ENCODE results near the gene HOXA9. TPM values are rescaled to one million over a fixed set of nuclear protein-coding genes. Genes with fewer than 3 reads are reported as not detected.

HOXA9 gene
- polyA plus RNA-seq, 4 donors = 92.9 to 122 (median 115) TPM

DNA sequence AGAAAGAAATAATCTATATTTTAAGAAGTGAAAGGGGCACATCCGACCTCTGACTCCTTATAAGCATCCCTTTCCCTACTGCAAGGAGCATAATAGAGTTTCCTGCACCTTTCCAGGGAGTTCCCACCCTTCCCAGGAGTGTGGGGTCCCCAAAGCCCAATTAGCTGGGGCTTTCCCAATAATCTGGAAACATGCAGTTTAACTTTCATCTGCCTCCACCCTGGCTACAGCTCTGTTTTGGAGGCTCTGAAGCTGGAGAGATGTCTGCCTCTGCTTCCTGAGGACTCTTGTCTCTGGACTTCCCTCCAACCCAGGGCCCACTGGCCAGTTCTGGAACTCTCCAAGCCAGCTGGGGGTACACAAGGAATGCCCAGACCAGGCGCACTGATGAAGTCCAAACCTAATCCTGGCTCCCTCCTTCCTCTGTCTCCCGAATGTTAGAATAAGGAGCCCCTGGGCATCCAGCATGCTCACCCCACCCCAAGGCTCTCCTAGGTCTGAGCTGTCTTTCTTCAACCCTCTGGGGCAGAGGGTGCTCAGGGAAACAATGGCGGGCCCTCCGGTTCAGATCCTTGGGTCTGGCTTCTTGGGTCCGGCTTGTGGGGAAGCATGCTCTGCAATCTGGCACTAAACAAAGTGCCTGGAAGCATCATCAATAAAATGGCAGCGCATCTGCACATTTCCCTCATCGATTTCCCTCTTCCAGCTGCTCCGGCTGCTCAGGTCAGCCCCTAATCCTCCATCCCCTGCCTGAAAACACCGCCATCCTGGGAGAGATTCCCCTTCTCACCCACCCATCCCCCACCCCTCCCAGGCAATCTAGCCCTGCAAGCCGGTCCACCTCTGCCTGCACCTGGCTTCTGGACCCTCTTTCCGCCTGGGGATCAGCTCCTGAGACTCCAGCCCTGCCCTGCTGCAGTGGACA lies 48.1 kb downstream of the HOXA9 start:
- DNase-seq (ENCODE audit: low read depth in 4 of 4, low spot score in 3 of 4) = no peak

DNA sequence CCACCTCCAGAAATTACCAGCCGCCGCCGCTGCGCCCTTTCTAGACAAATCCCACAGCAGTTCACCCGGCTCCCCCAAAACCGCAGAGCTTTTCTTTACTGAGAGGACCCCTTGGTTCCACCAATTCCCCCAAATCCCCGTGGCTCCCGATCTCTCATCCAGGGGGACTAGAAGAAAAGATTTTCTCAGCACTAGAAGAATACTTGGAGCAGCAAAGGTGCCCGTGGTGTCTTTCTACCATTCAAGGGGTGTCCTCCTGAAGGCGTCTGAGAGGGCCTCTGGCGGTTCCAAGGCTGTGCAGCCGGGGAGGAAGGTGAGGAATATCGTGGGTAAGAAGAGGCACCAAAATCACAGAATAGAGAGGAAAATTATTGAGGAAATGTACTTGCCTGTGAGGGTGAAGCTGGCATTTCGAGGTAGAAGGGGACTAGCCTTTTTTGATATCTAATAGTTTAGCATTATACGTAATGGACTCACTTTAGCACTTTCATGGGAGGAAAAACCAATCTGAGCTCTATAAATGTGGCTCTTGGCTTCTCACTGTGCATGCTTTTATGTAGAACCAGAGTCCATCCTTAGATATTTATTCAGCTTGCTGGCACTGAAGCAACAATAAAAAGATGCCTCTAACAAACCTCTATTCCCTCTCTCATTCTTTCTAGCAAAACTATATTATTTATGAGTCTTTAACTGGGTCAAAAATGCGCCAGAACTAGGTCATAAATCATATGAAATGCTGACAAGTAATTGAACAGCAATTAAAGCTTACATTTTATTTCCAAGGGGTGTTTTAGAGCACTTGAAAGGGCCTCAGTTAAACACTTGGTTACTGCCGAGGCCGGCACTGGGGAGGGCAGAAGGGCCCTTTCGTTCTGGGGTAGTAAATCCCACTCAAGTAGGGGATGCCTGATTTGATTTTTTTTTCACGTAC lies 49.0 kb downstream of the HOXA9 start:
- DNase-seq (ENCODE audit: low read depth in 4 of 4, low spot score in 3 of 4) = no peak

DNA sequence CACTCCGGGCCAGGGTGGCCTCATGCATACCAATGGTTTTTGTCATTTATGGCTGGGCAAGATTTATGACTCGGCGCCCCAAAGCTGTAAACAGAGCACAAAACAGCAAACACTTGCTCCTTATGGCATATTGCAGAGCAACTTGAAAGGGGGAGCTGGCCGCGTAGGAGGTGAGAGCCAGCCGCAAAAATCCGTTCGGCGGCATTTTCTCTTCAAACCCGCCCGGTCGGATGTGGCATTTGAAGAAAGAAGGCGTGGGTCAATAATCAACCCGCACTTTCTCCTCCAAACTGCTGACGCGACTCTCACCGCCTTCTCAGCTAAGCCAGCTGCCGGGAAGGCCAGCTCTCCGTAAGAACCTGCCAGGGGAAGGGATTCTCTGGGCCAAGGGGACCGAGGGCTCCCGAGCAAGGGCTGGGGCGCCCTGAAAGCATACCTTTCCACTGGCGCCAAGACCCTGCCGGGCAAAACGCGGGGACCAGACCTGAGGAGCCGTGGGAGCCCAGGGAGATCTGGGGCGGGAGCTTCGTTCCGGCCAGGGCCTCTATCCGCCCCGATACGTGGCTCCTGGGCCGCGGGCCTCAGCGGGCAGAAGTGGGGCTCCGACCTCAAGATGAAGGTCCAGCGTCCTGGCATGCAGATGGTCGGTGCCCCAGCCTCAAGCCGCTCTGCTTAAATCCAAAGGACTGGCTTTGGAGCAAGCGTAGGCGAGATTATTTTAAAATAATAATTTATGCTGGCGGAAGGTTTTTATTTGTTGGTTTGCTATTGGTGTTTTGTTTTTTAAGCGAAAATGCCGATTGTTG lies 49.9 kb downstream of the HOXA9 start:
- DNase-seq (ENCODE audit: low read depth in 4 of 4, low spot score in 3 of 4) = no peak

DNA sequence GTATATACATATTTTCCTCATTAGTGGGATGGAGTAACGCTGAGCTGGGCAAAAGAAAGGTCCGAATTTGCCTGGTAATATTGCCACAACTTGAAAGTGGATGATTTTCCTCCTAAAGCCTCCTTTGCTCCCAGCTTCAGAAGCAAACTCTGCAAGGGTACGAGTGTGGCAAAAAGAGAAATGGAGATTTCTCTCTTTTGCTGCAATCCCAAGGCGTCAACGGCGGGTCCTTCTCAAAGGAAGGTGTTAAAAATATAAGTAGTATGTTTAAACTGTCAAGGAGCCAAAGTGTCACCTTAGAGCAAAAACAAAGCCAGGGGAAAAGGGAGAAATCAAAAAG lies 50.5 kb downstream of the HOXA9 start:
- no peak for DNase-seq (ENCODE audit: low read depth in 4 of 4, low spot score in 3 of 4)

DNA sequence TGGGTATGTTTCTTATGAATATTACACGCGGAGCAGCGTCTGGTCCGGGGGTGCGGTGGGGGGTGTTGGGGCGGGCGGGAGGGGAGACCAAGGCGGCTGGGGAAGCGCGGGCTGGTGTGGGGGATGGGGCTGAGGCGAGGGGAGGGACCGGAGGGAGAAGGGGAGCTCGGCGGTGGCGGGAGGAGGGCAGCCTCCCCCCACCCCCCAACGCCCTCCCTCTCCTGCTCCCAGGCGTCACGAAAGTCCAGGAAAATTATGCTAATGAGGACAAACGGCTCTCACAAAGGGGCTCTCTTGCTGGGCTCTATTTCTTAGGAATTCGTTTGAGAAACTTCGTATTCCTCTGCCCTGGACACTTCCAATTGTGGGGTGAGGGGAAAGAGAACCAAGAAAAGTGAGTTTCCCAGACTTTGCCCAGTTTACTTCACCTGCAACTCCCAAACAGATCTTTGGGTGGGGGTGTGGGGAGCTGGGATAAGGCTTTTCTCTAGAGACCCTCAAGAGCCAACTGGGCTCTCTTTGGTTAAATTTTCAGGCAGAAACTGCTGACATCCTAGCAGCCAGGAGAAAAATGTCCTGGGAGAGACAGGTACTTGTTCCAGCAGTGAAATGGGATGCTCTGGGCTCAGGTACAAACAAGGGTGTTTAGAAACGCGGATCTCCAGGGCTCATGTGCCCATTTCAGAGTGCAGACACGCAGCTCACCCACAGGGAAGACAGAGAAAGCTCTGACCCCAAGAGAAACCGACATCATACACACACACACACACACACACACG lies 51.2 kb downstream of the HOXA9 start:
- no peak for DNase-seq (ENCODE audit: low read depth in 4 of 4, low spot score in 3 of 4)

DNA sequence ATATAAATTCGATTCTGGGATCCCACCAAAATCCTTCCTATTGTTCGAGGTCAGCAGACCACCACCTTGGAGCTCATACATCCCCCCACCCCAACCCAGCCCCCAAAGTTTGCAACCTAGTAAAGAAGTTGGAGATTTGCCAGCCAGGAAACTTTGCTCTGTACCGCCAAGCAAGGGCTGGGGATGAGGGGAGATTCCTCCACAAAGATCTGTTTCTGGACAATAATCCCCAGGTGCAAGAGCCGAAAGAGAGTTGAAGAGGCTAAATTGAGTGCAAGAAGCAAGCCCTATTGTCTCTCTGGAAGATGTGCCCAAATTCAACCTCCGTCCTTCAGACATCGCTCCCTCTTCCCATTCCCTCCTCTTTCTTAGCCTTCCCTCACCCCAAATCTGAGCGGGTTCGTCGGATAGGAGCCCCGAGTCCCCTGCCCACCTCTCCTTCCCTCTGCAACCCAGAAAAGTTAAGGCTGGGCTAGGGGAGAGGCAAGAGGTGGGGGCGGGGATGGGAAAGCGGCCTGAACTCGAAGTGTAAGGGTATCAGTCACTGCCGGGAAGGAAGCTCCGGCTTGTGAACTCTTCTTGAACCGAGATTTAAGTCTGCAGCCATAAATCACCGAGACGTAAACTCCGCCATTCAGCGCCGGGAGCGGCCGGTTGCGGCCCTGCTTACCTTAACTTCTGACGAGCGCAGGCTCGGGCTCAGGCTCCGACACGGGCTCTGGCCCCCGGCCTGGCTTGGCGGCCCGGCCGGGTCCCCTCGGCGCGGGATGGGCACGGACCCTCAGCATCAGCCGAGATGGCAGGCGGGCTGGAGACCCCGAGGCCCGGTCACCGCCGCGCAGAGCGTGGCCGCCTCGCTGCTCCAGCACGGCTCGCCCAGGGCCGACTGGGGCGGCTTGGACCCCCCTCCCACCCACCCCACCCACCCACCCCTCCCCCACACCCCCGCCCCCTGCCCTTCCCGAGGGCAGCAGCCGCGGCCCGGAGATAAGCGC lies 52.1 kb downstream of the HOXA9 start:
- DNase-seq (ENCODE audit: low read depth in 4 of 4, low spot score in 3 of 4) = peak in 3 of 4 donors; percentile 84 to 91 (median 90)

Other genes with a start within 250 kb of the HOXA9 start
- gene HOXA1, start 69.5 kb downstream of the HOXA9 start, polyA plus RNA-seq (ENCODE audit: insufficient read length in 4 of 4) = 1 to 10 TPM; 2.3 to 3.6 (median 2.5) TPM
- 10 to 100 TPM in 1 of 4 donors, 1 to 10 TPM in 3; 8.2 to 10.1 (median 9.5) TPM for gene HOXA2, start 62.9 kb downstream of the HOXA9 start, polyA plus RNA-seq (ENCODE audit: insufficient read length in 4 of 4)
- 10 to 100 TPM; 20.4 to 24.3 (median 23.3) TPM for gene HOXA4, start 34.8 kb downstream of the HOXA9 start, polyA plus RNA-seq (ENCODE audit: insufficient read length in 4 of 4)
- 10 to 100 TPM; 71.9 to 83.8 (median 78.1) TPM for gene HOXA5, start 21.9 kb downstream of the HOXA9 start, polyA plus RNA-seq (ENCODE audit: insufficient read length in 4 of 4)
- gene HOXA6, start 17.8 kb downstream of the HOXA9 start, polyA plus RNA-seq (ENCODE audit: insufficient read length in 4 of 4) = 10 to 100 TPM; 24.3 to 43.2 (median 29.4) TPM
- 10 to 100 TPM; 32.6 to 44.4 (median 39.4) TPM for gene HOXA3, start 13.0 kb downstream of the HOXA9 start, polyA plus RNA-seq (ENCODE audit: insufficient read length in 4 of 4)
- 10 to 100 TPM; 28.8 to 32.1 (median 31.2) TPM for gene HOXA7, start 8.9 kb downstream of the HOXA9 start, polyA plus RNA-seq (ENCODE audit: insufficient read length in 4 of 4)
- gene HOXA10, start 8.8 kb upstream of the HOXA9 start, polyA plus RNA-seq (ENCODE audit: insufficient read length in 4 of 4) = 100 to 1,000 TPM; 144 to 166 (median 157) TPM
- 10 to 100 TPM; 35.0 to 41.3 (median 39.7) TPM for gene HOXA11, start 19.7 kb upstream of the HOXA9 start, polyA plus RNA-seq (ENCODE audit: insufficient read length in 4 of 4)
- gene HOXA13, start 34.6 kb upstream of the HOXA9 start, polyA plus RNA-seq (ENCODE audit: insufficient read length in 4 of 4) = under 1 TPM in 2 of 4 donors, not detected in 2; 0.01 to 0.06 TPM
- gene EVX1, start 77.3 kb upstream of the HOXA9 start, polyA plus RNA-seq (ENCODE audit: insufficient read length in 4 of 4) = under 1 TPM in 2 of 4 donors, not detected in 2; 0.12 to 0.23 TPM

Data from right renal pelvis (tissue), 4 donors.